Neural progenitor cell (in vitro differentiated cells): ENCODE measurements around the gene SOX21. TPM values are rescaled to one million over a fixed set of nuclear protein-coding genes. Genes with fewer than 3 reads are reported as not detected.

Source experiments
- DNase-seq: peaks from one replicate; pipeline ENCODE4 v3.0.0-alpha.2; 2016; ENCODE audit warnings: low spot score
- H2AFZ ChIP-seq: fragments of 200-600 bp; sonication (generic); replicated peaks from 2 replicates; pipeline ENCODE4 v1.6.1; 2016; ENCODE audit warnings: antibody characterized with exemption
- H3F3A ChIP-seq: fragments of 200-600 bp; sonication (generic); 2 replicates; pipeline ENCODE4 v1.6.1; 2016; ENCODE audit warnings: antibody characterized with exemption, low read depth
- H3K27ac ChIP-seq: fragments of 200-600 bp; sonication (generic); 2 replicates; pipeline ENCODE4 v1.5.1; 2016; ENCODE audit warnings: mild to moderate bottlenecking
- H3K27me3 ChIP-seq: fragments of 200-600 bp; sonication (generic); 2 replicates; pipeline ENCODE4 v1.6.1; 2016; ENCODE audit warnings: mild to moderate bottlenecking, moderate library complexity
- H3K36me3 ChIP-seq: fragments of 200-600 bp; sonication (generic); 2 replicates; pipeline ENCODE4 v1.5.1; 2016
- H3K4me1 ChIP-seq: fragments of 200-600 bp; sonication (generic); 2 replicates; pipeline ENCODE4 v1.6.1; 2016; ENCODE audit warnings: mixed run types
- H3K4me2 ChIP-seq: fragments of 200-600 bp; sonication (generic); 2 replicates; pipeline ENCODE4 v1.6.1; 2016
- H3K4me3 ChIP-seq: fragments of 200-600 bp; sonication (generic); 2 replicates; pipeline ENCODE4 v1.5.1; 2016
- H3K79me2 ChIP-seq: fragments of 200-600 bp; sonication (generic); 2 replicates; pipeline ENCODE4 v1.6.1; 2016; ENCODE audit warnings: low read depth
- H3K9ac ChIP-seq: fragments of 200-600 bp; sonication (generic); 2 replicates; pipeline ENCODE4 v1.6.1; 2016
- H3K9me3 ChIP-seq: fragments of 200-600 bp; sonication (generic); 2 replicates; pipeline ENCODE4 v1.5.1; 2016; ENCODE audit warnings: low read depth
- H4K20me1 ChIP-seq: fragments of 200-600 bp; sonication (generic); 2 replicates; pipeline ENCODE4 v1.6.1; 2016; ENCODE audit warnings: low read depth
- H3K27ac Mint-ChIP-seq: 3 replicates; pipeline ENCODE4 v1.8.0; 2021; ENCODE audit warnings: mixed read lengths
- H3K27me3 Mint-ChIP-seq: 2 replicates; pipeline ENCODE4 v1.8.0; 2022; ENCODE audit warnings: low read depth, mild to moderate bottlenecking, inconsistent platforms, moderate library complexity, mixed read lengths; ENCODE audit not compliant: insufficient read depth
- H3K36me3 Mint-ChIP-seq: 3 replicates; pipeline ENCODE4 v1.8.0; 2021; ENCODE audit warnings: mixed read lengths
- H3K4me1 Mint-ChIP-seq: 3 replicates; pipeline ENCODE4 v1.8.0; 2021; ENCODE audit warnings: mixed read lengths
- H3K4me3 Mint-ChIP-seq: 3 replicates; pipeline ENCODE4 v1.8.0; 2021; ENCODE audit warnings: mild to moderate bottlenecking, moderate library complexity, mixed read lengths
- H3K9me3 Mint-ChIP-seq: 3 replicates; pipeline ENCODE4 v1.8.0; 2020; ENCODE audit warnings: mixed read lengths
- CTCF ChIP-seq: fragments of 200-600 bp; sonication (generic); IDR thresholded peaks from 2 replicates; pipeline ENCODE4 v1.5.1; 2017; ENCODE audit warnings: antibody characterized with exemption, mild to moderate bottlenecking
- EZH2 ChIP-seq: fragments of 200-600 bp; sonication (generic); IDR thresholded peaks from 2 replicates; pipeline ENCODE4 v1.6.1; 2017; ENCODE audit warnings: antibody characterized with exemption, mild to moderate bottlenecking, moderate library complexity
- EZH2phosphoT487 ChIP-seq: fragments of 200-600 bp; sonication (generic); IDR thresholded peaks from 2 replicates; pipeline ENCODE4 v1.6.1; 2017; ENCODE audit warnings: antibody characterized with exemption
- total RNA-seq: library from RNA; depleted of rRNA; stranded (reverse); fragments of >200 nt; gene quantifications from 2 replicates; pipeline ENCODE4 v1.2.3, GENCODE V29; 2015; ENCODE audit warnings: low replicate concordance

Gene SOX21
- total RNA-seq, 1 donor from 2014 or later, result 94.7 TPM

DNA sequence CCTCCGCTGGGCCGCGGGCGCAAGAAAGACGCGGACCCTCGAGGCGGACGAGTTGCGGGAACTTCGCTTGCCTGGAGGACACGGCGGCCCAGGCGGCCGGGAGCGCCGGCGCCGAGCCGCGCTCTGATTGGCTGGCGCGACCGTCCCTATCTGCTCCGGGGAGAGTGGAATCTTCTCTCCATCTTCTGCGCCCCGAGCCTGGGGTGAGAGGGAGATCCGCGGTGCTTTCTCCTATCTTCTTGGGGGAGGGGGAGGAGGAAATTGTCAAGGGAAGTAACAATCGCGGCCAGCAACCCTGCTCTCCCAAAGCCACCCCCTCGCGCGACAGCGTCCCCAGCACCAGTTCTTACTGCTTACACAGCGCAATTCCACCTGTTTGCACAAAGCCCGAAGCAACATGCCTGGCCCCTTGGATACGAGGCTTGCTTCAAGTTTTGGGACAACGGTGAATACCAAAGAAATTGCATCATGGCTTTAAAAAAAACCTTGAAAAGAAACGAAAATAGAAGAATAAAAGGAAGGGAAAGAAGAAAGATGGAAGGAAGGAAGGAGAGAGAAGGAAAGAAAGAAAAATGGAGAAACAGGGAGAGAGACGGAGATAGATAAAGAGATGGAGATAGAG lies 4.8 kb downstream of the SOX21 start:
- peaks cover 22% of the 10 kb centered on the region for H3K27me3 ChIP-seq
- peaks cover 55% of the 10 kb centered on the region for H3K4me1 Mint-ChIP-seq

DNA sequence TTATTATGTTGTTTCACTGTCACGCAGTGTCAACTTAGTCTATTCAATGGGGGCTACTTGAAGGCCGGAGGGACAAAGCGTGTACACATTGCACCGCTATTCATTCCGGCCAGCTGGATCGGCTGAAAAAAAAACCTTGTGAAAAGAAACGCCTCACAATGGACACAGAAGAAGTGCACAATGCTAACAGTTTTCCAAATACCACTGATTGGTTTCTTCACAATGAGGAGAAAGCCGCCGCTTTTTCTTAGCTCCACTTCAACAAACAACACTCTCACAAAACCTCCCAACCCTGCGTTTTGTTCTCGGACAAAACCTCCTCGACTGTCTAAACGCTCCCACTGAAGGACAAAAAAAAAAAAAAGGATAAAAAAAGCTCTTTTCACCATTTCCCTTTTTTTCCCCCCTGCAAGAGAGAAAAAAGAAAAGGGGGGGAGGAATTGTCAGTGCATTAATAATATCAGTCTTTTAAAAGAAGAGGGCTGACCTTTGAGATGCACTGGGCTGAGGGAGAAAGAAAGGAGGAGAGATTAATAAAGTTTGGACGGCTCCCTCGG lies 5.4 kb downstream of the SOX21 start:
- Histone ChIP-seq H3K9me3 (no peaks in the 10 kb centered on the region), H3K27ac (peak overlapping the region; percentile 100), H3K9ac (peak overlapping the region; percentile 69), H3F3A (peaks cover 83% of the 10 kb centered on the region), H2AFZ (no peak overlapping the region), H3K4me3 (peak overlapping the region; percentile 93), H4K20me1 (peaks cover 19% of the 10 kb centered on the region), H3K4me2 (peak overlapping the region; percentile 97), H3K36me3 (peaks cover 15% of the 10 kb centered on the region), H3K27me3 (peaks cover 28% of the 10 kb centered on the region), H3K79me2 (peaks cover 59% of the 10 kb centered on the region), H3K4me1 (peaks cover 17% of the 10 kb centered on the region)
- H3K4me1 Mint-ChIP-seq, result peaks cover 55% of the 10 kb centered on the region
- H3K9me3 Mint-ChIP-seq, result peaks cover 24% of the 10 kb centered on the region
- peak overlapping the region; percentile 95 for H3K27ac Mint-ChIP-seq
- peaks cover 44% of the 10 kb centered on the region for H3K27me3 Mint-ChIP-seq
- TF ChIP-seq EZH2phosphoT487 (no peak), EZH2 (no peak), CTCF (no peak)
- H3K36me3 Mint-ChIP-seq, result peaks cover 7% of the 10 kb centered on the region
- peak; percentile 96 for DNase-seq
- H3K4me3 Mint-ChIP-seq, result peak overlapping the region; percentile 88

More for the DNA sequence above, 4.8 kb downstream of the SOX21 start:
- H4K20me1 ChIP-seq, result peaks cover 25% of the 10 kb centered on the region
- Mint-ChIP-seq H3K9me3 (peaks cover 20% of the 10 kb centered on the region), H3K27ac (peak overlapping the region; percentile 95), H3K27me3 (peaks cover 44% of the 10 kb centered on the region), H3K36me3 (peaks cover 8% of the 10 kb centered on the region), H3K4me3 (peak overlapping the region; percentile 88)
- peaks cover 85% of the 10 kb centered on the region for H3F3A ChIP-seq
- H3K9me3 ChIP-seq, result no peaks in the 10 kb centered on the region
- peak; percentile 88 for DNase-seq
- H3K27ac ChIP-seq, result peak overlapping the region; percentile 100
- peak overlapping the region; percentile 93 for H3K4me3 ChIP-seq
- H2AFZ ChIP-seq, result no peak overlapping the region
- H3K36me3 ChIP-seq, result peaks cover 15% of the 10 kb centered on the region
- H3K4me2 ChIP-seq, result peak overlapping the region; percentile 97
- H3K9ac ChIP-seq, result peak overlapping the region; percentile 69
- TF ChIP-seq EZH2phosphoT487 (no peak), CTCF (no peak), EZH2 (no peak)
- peaks cover 65% of the 10 kb centered on the region for H3K79me2 ChIP-seq
- H3K4me1 ChIP-seq, result peaks cover 17% of the 10 kb centered on the region

GRCh38 chr13:94706101-94706842 lies 6.1 kb downstream of the SOX21 start:
- Histone ChIP-seq H3F3A (peaks cover 83% of the 10 kb centered on the region), H3K4me3 (peak overlapping the region; percentile 93), H3K79me2 (peaks cover 53% of the 10 kb centered on the region), H3K27ac (peak overlapping the region; percentile 100), H3K9me3 (no peaks in the 10 kb centered on the region), H3K9ac (no peak overlapping the region), H2AFZ (no peak overlapping the region), H3K27me3 (peaks cover 34% of the 10 kb centered on the region), H3K4me2 (peak overlapping the region; percentile 75), H4K20me1 (peaks cover 15% of the 10 kb centered on the region), H3K36me3 (peaks cover 15% of the 10 kb centered on the region), H3K4me1 (peaks cover 17% of the 10 kb centered on the region)
- Mint-ChIP-seq H3K4me3 (peak overlapping the region; percentile 88), H3K9me3 (peaks cover 27% of the 10 kb centered on the region), H3K4me1 (peaks cover 57% of the 10 kb centered on the region), H3K27me3 (peaks cover 47% of the 10 kb centered on the region), H3K27ac (peak overlapping the region; percentile 95), H3K36me3 (peaks cover 7% of the 10 kb centered on the region)
- DNase-seq, result peak; percentile 73
- TF ChIP-seq CTCF (no peak), EZH2phosphoT487 (no peak), EZH2 (no peak)
